GM18519 (cell line): Measurements from ENCODE around the gene MICAL3.

Source experiments
- ATAC-seq: cut with Tn5 transposase; IDR thresholded peaks from one replicate; pipeline ENCODE4 v1.9.1; 2021; ENCODE audit warnings: mild to moderate bottlenecking, moderate library complexity; ENCODE audit not compliant: unreplicated experiment, low FRiP score

MICAL3 gene

GRCh38 chr22:17876306-17876831 lies 148.0 kb downstream of the MICAL3 start:
- ATAC-seq = no peak

- ATAC-seq = no peak
Measured at GRCh38 chr22:17875631-17876030, 148.7 kb downstream of the MICAL3 start.

- ATAC-seq = no peak
Measured at GRCh38 chr22:17875156-17875555, 149.2 kb downstream of the MICAL3 start.

- no peak for ATAC-seq
Measured at GRCh38 chr22:17874231-17874905, 150.0 kb downstream of the MICAL3 start.

- no peak for ATAC-seq
Measured at GRCh38 chr22:17873804-17874203, 150.6 kb downstream of the MICAL3 start.

GRCh38 chr22:17873116-17873515 lies 151.2 kb downstream of the MICAL3 start:
- ATAC-seq = no peak

- ATAC-seq = no peak
Measured at GRCh38 chr22:17872471-17872870, 151.9 kb downstream of the MICAL3 start.

- no peak for ATAC-seq
Measured at GRCh38 chr22:17871726-17872458, 152.5 kb downstream of the MICAL3 start.

GRCh38 chr22:17870407-17870806 lies 154.0 kb downstream of the MICAL3 start:
- ATAC-seq = no peak

GRCh38 chr22:17869285-17870096 lies 154.9 kb downstream of the MICAL3 start:
- no peak for ATAC-seq

GRCh38 chr22:17868771-17869170 lies 155.6 kb downstream of the MICAL3 start:
- ATAC-seq = no peak

GRCh38 chr22:17867160-17867785 lies 157.1 kb downstream of the MICAL3 start:
- no peak for ATAC-seq

GRCh38 chr22:17866621-17867020 lies 157.7 kb downstream of the MICAL3 start:
- no peak for ATAC-seq

GRCh38 chr22:17866127-17866526 lies 158.2 kb downstream of the MICAL3 start:
- ATAC-seq = no peak

GRCh38 chr22:17865183-17866055 lies 158.9 kb downstream of the MICAL3 start:
- no peak for ATAC-seq

GRCh38 chr22:17864398-17865182 lies 159.8 kb downstream of the MICAL3 start:
- no peak for ATAC-seq

GRCh38 chr22:17862646-17863181 lies 161.6 kb downstream of the MICAL3 start:
- no peak for ATAC-seq

- ATAC-seq = no peak
Measured at GRCh38 chr22:17861909-17862308, 162.5 kb downstream of the MICAL3 start.
